K562 (cell line): ENCODE measurements around the gene ACTG2. TPM values are rescaled to one million over a fixed set of nuclear protein-coding genes. Genes with fewer than 3 reads are reported as not detected.

Experiments used
- ATAC-seq: fragments of 200-7000 bp; cut with Tn5 transposase; 3 replicates; pipeline ENCODE4 v1.9.1; 2020; ENCODE audit warnings: moderate library complexity
- BruUV-seq: library from RNA; stranded (reverse); fragments of 400-500 nt; replicated peaks from 2 replicates; lab custom pipeline; 2021; lab: Mats Ljungman, UMichigan
- CTCF ChIA-PET: fragments of 300-600 bp; formaldehyde crosslinking; extraction: SDS; loops from one replicate; lab custom pipeline; 2021; ENCODE audit warnings: low intra/inter-chr PET ratio; lab: Yijun Ruan, JAX
- POLR2A ChIA-PET: fragments of 300-600, 350-650 bp; sonication (Branson Sonifier 250); formaldehyde crosslinking; extraction: SDS; loops from one replicate; lab custom pipeline; 2021; ENCODE audit warnings: antibody characterized with exemption, inconsistent platforms; lab: Yijun Ruan, JAX
- DNase-seq, 4 experiments: peaks; one replicate each; pipeline versions ENCODE4 v3.0.0 to v3.0.0-alpha.2; 2011 to 2018; ENCODE audit warnings: low spot score in 3 of 4, mixed read lengths in 3 of 4; ENCODE audit errors: extremely low read depth in 1 of 4
- FAIRE-seq: peaks from 2 replicates; lab custom pipeline; 2011; peaks lifted over from hg19 to GRCh38; lab: Jason Lieb, UNC
- H2AFZ ChIP-seq: 2 replicates; pipeline ENCODE4 v1.6.0; 2011; ENCODE audit warnings: low read depth, low read length, control low read depth, inconsistent platforms
- H3K27ac ChIP-seq: fragments of 200-600 bp; 3 replicates; pipeline ENCODE4 v1.8.0; 2011; ENCODE audit warnings: low read depth, mild to moderate bottlenecking, control low read depth, inconsistent platforms, low read length, moderate library complexity, mixed read lengths; ENCODE audit errors: extremely low read depth
- H3K27me3 ChIP-seq, 2 experiments: fragments of 300-600 bp in 1 of 2; 2 replicates in 1 of 2; 3 replicates in 1 of 2; pipeline versions ENCODE4 v1.6.0 to v1.8.0; 2011; ENCODE audit warnings: inconsistent platforms in 2 of 2, low read length in 2 of 2, mild to moderate bottlenecking in 1 of 2, mixed read lengths in 1 of 2, moderate library complexity in 1 of 2; ENCODE audit not compliant: control insufficient read depth in 2 of 2, insufficient read depth in 2 of 2
- H3K36me3 ChIP-seq: fragments of 300-600 bp; 3 replicates; pipeline ENCODE4 v1.8.0; 2011; ENCODE audit warnings: mild to moderate bottlenecking, low read length, inconsistent platforms; ENCODE audit not compliant: control insufficient read depth, insufficient read depth
- H3K4me1 ChIP-seq, 2 experiments: fragments of 200-600 bp in 1 of 2; replicated peaks in 1 of 2; 2 replicates in 1 of 2; 3 replicates in 1 of 2; pipeline versions ENCODE4 v1.5.1 to v1.8.0; 2011; ENCODE audit warnings: inconsistent platforms in 2 of 2, low read length in 2 of 2, mild to moderate bottlenecking in 1 of 2, mixed read lengths in 1 of 2, moderate library complexity in 1 of 2; ENCODE audit not compliant: control insufficient read depth in 2 of 2, insufficient read depth in 2 of 2
- H3K4me2 ChIP-seq: 2 replicates; pipeline ENCODE4 v1.6.1; 2011; ENCODE audit warnings: low read length, control low read depth, inconsistent platforms, mixed read lengths; ENCODE audit not compliant: insufficient read depth
- H3K4me3 ChIP-seq: fragments of 200-600 bp; sonication (generic), shearing (Covaris generic); 2 replicates; pipeline ENCODE4 v1.5.1; 2016; ENCODE audit warnings: control low read depth, inconsistent platforms
- H3K79me2 ChIP-seq: fragments of 200-600 bp; 3 replicates; pipeline ENCODE4 v1.8.0; 2011; ENCODE audit warnings: low read length, inconsistent platforms; ENCODE audit not compliant: control insufficient read depth, insufficient read depth
- H3K9ac ChIP-seq, 2 experiments: 2 replicates each; pipeline versions ENCODE4 v1.6.0 to v1.6.1; 2011; ENCODE audit warnings: low read depth in 2 of 2, low read length in 2 of 2, control low read depth in 1 of 2, inconsistent platforms in 1 of 2, mild to moderate bottlenecking in 1 of 2, mixed read lengths in 1 of 2; ENCODE audit not compliant: insufficient read depth in 1 of 2
- H3K9me1 ChIP-seq: one replicate; pipeline ENCODE4 v1.6.0; 2011; ENCODE audit warnings: inconsistent platforms, mild to moderate bottlenecking, low read length, moderate library complexity; ENCODE audit not compliant: control insufficient read depth, insufficient read depth
- H3K9me3 ChIP-seq: replicated peaks from 2 replicates; pipeline ENCODE4 v1.5.1; 2011; ENCODE audit warnings: low read depth, low read length, inconsistent platforms; ENCODE audit not compliant: control insufficient read depth, insufficient read depth
- H4K20me1 ChIP-seq: replicated peaks from 2 replicates; pipeline ENCODE4 v1.6.1; 2011; ENCODE audit warnings: low read length, inconsistent platforms, mixed read lengths; ENCODE audit not compliant: control insufficient read depth, insufficient read depth
- BRD9 ChIP-seq: fragments of 450-650 bp; IDR thresholded peaks from 2 replicates; pipeline ENCODE4 v1.6.1; 2018; ENCODE audit warnings: low read depth; ENCODE audit not compliant: partially characterized antibody
- CEBPB ChIP-seq: fragments of 450-650 bp; IDR thresholded peaks from 2 replicates; pipeline ENCODE4 v1.6.1; 2016; ENCODE audit warnings: missing genetic modification characterization, missing compliant biosample characterization
- NFE2 ChIP-seq: IDR thresholded peaks from 2 replicates; pipeline ENCODE4 v1.6.1; 2014; ENCODE audit warnings: antibody characterized with exemption, low read depth
- PBX2 ChIP-seq, 2 experiments: IDR thresholded peaks in 1 of 2; conservative IDR thresholded peaks in 1 of 2; 2 replicates each; pipeline ENCODE4 v1.6.1; 2016; ENCODE audit warnings: low read depth in 2 of 2, mild to moderate bottlenecking in 1 of 2, missing compliant biosample characterization in 1 of 2, missing genetic modification characterization in 1 of 2, moderate library complexity in 1 of 2
- RFX7 ChIP-seq: fragments of 250-450 bp; sonication (Bioruptor Pico); IDR thresholded peaks from 2 replicates; pipeline ENCODE4 v1.5.1; 2021; ENCODE audit warnings: mild to moderate bottlenecking
- SIN3A ChIP-seq, 2 experiments: fragments of 150-350 bp in 1 of 2; IDR thresholded peaks; 2 replicates each; pipeline ENCODE4 v1.6.1; 2011 to 2016; ENCODE audit warnings: borderline replicate concordance in 2 of 2, low read depth in 2 of 2, low read length in 2 of 2, mild to moderate bottlenecking in 2 of 2, moderate library complexity in 2 of 2; ENCODE audit not compliant: control insufficient read depth in 1 of 2
- TAF1 ChIP-seq: IDR thresholded peaks from 2 replicates; pipeline ENCODE4 v1.6.1; 2011; ENCODE audit warnings: mild to moderate bottlenecking, low read length, moderate library complexity; ENCODE audit not compliant: insufficient read depth, control insufficient read depth, severe bottlenecking; ENCODE audit errors: extremely low read depth
- TAF7 ChIP-seq: fragments of 450-650 bp; IDR thresholded peaks from 2 replicates; pipeline ENCODE4 v1.6.1; 2016; ENCODE audit warnings: missing genetic modification characterization, missing compliant biosample characterization
- THRA ChIP-seq: fragments of 450-650 bp; IDR thresholded peaks from 2 replicates; pipeline ENCODE4 v1.6.1; 2017; ENCODE audit warnings: mild to moderate bottlenecking, moderate library complexity
- TRIM25 ChIP-seq: fragments of 450-650 bp; IDR thresholded peaks from 2 replicates; pipeline ENCODE4 v1.7.0; 2016; ENCODE audit warnings: borderline replicate concordance
- U2AF2 ChIP-seq: fragments of 200-400 bp; formaldehyde crosslinking; optimal IDR thresholded peaks from 2 replicates; pipeline ENCODE3; 2017; ENCODE audit warnings: low read depth, mild to moderate bottlenecking, low read length
- ZNF699 ChIP-seq: fragments of 250-450 bp; sonication (Bioruptor Pico); IDR thresholded peaks from 2 replicates; pipeline ENCODE4 v1.8.0; 2021; ENCODE audit warnings: mild to moderate bottlenecking, moderate library complexity; ENCODE audit not compliant: insufficient replicate concordance
- WGBS: fragments of 100-300 bp; shearing (Covaris generic); methylation state at CpG from one replicate; pipeline ENCODE4 v1.1.6; 2016; ENCODE audit warnings: low coverage, mixed read lengths; ENCODE audit not compliant: insufficient coverage; ENCODE audit errors: missing lambda C conversion rate; 5-methylcytosine and 5-hydroxymethylcytosine counted together
- in situ Hi-C: fragments of 300-500 bp; cut with MboI; formaldehyde crosslinking; loops from 4 replicates; pipeline ENCODE4 v1.15.0; 2018; ENCODE audit warnings: inconsistent platforms, mixed read lengths
- intact Hi-C: fragments of 100-400 bp; cut with micrococcal nuclease; formaldehyde crosslinking; loops from 2 replicates; pipeline ENCODE4 v1.14.2; 2022
- polyA plus RNA-seq, 8 experiments: library from polyadenylated mRNA; depleted of rRNA in 4 of 8; stranded (reverse) in 5 of 8; unstranded in 3 of 8; fragments of >200 nt; fragmentation: Nextera tagmentation in 2 of 8; fragmentation: Illumina TruSeq in 1 of 8; extraction: Ambion mirVana in 2 of 8; extraction: Trizol in 1 of 8; gene quantifications; 2 replicates each; pipeline versions ENCODE4 v1.2.1 to v1.2.3, GENCODE V29; 2011 to 2014; ENCODE audit warnings: inconsistent platforms in 1 of 8, missing spikeins in 1 of 8
- total RNA-seq, 7 experiments: library from RNA; depleted of rRNA in 6 of 7; stranded (reverse); fragments of >200 nt in 6 of 7; fragmentation: Illumina TruSeq in 2 of 7; extraction: Trizol in 2 of 7; gene quantifications; 2 replicates each; pipeline versions ENCODE4 v1.2.1 to v1.2.3, GENCODE V29; 2011 to 2021; ENCODE audit warnings: low replicate concordance in 1 of 7

Gene ACTG2
- total and polyA plus RNA-seq, 9 of the 15 experiments (the other 6 are each of a cell fraction or from before 2014, with no cell fraction given) = 0.06 to 0.60 TPM; not detected in 7

GRCh38 chr2:73944714-73945113, 51.9 kb downstream of the ACTG2 start (continued):
- TF ChIP-seq PBX2 (CRISPR knock-in tag; IDR thresholded peaks at IDR 0.05; ENCODE audit: low read depth) = no peak
- no peak for TF ChIP-seq PBX2 (tag; conservative IDR thresholded peaks at IDR 0.05; ENCODE audit: low read depth)
- TF ChIP-seq, all 486 proteins: peak for 0

- Histone ChIP-seq H3K79me2 (peaks cover 39% of the 10 kb centered on the region), H3K36me3 (peaks cover 87% of the 10 kb centered on the region), H4K20me1 (no peaks in the 10 kb centered on the region), H3K9me3 (no peaks in the 10 kb centered on the region), H3K4me1 (no peaks in the 10 kb centered on the region), H3K27me3 (no peaks in the 10 kb centered on the region), H3K9me1 (no peaks in the 10 kb centered on the region), H3K27ac (no peak overlapping the region), H3K4me3 (no peak overlapping the region), H3K4me2 (no peak overlapping the region), H3K9ac (no peak overlapping the region), H2AFZ (no peak overlapping the region)
- POLR2A ChIA-PET = no interaction called here
- no peak for FAIRE-seq
- TF ChIP-seq ZNF699 (CRISPR knock-in tag) = no peak
- no peak for TF ChIP-seq THRA
- TF ChIP-seq TAF7 (tag) = no peak
- no peak for TF ChIP-seq TAF1
- no peak for TF ChIP-seq NFE2
- TF ChIP-seq RFX7 (CRISPR knock-in tag) = no peak
- no peak for TF ChIP-seq TRIM25
- no peak for TF ChIP-seq U2AF2
- no peak for TF ChIP-seq BRD9
- no peak for TF ChIP-seq CEBPB
- TF ChIP-seq SIN3A (IDR thresholded peaks at IDR 0.05; ENCODE audit: borderline replicate concordance in 2 of 2, control insufficient read depth in 1 of 2, low read depth in 2 of 2, low read length in 2 of 2) = no peak
- intact Hi-C loops = no loop called here
- ATAC-seq = no peak
- BruUV-seq = no TSS peak
- 67% methylated on average over 1 of the region's 1 CpG for WGBS
- CTCF ChIA-PET = interaction anchor here (0.6 kb wide), 1 partner anchor 118 kb away, joined by 3 read pairs; the partner anchor contains the start of gene STAMBP
- in situ Hi-C loops = no loop called here
- DNase-seq = no peak
These were observed 53.4 kb downstream of the ACTG2 start for GRCh38 chr2:73946215-73946614.
